HG03025 (cell line): ENCODE results near the gene KRTAP4-9.
"Not testable (repeated sequence)": the region's sequence is repeated elsewhere in the genome, so short reads cannot be mapped to it uniquely, and the experiment has no call there.

Source experiments
- ATAC-seq: cut with Tn5 transposase; IDR thresholded peaks from one replicate; pipeline ENCODE4 v1.9.1; 2021; ENCODE audit warnings: mild to moderate bottlenecking, moderate library complexity; ENCODE audit not compliant: unreplicated experiment, low FRiP score

Gene KRTAP4-9

GRCh38 chr17:41105347-41105746 lies at the start of gene KRTAP4-9:
TSS of gene KRTAP4-9 (plus strand) at chr17:41105389. CDS start at chr17:41105389, 0 bp downstream.
- ATAC-seq = not testable (repeated sequence)

- ATAC-seq = no peak
These were observed 47.6 kb upstream of the KRTAP4-9 start for GRCh38 chr17:41057547-41057946.

- ATAC-seq = no peak
These were observed 46.4 kb upstream of the KRTAP4-9 start for GRCh38 chr17:41058741-41059140.

GRCh38 chr17:41059276-41060051 lies 45.7 kb upstream of the KRTAP4-9 start:
- not testable (repeated sequence) for ATAC-seq

- no peak for ATAC-seq
These were observed 45.1 kb upstream of the KRTAP4-9 start, which contains the start of gene KRTAP2-3 for GRCh38 chr17:41060052-41060604. TSS of gene KRTAP2-3 (minus strand) at chr17:41060114. CDS start at chr17:41060050, 64 bp downstream.

GRCh38 chr17:41061964-41062363 lies 43.2 kb upstream of the KRTAP4-9 start:
- ATAC-seq = no peak

GRCh38 chr17:41063449-41063848 lies 41.7 kb upstream of the KRTAP4-9 start:
- no peak for ATAC-seq

- no peak for ATAC-seq
These were observed 40.9 kb upstream of the KRTAP4-9 start for GRCh38 chr17:41064301-41064700.

GRCh38 chr17:41065016-41065689 lies 40.0 kb upstream of the KRTAP4-9 start:
- not testable (repeated sequence) for ATAC-seq

- no peak for ATAC-seq
These were observed 39.2 kb upstream of the KRTAP4-9 start, which contains the start of gene KRTAP2-4 for GRCh38 chr17:41065829-41066624. TSS of gene KRTAP2-4 (minus strand) at chr17:41065879. CDS start at chr17:41065845, 34 bp downstream.

GRCh38 chr17:41067281-41067680 lies 37.9 kb upstream of the KRTAP4-9 start:
- no peak for ATAC-seq

GRCh38 chr17:41069031-41069430 lies 36.2 kb upstream of the KRTAP4-9 start:
- no peak for ATAC-seq

- no peak for ATAC-seq
These were observed 33.4 kb upstream of the KRTAP4-9 start for GRCh38 chr17:41071606-41072360.

GRCh38 chr17:41073676-41074075 lies 31.5 kb upstream of the KRTAP4-9 start:
- ATAC-seq = no peak

GRCh38 chr17:41076788-41077187 lies 28.4 kb upstream of the KRTAP4-9 start:
- no peak for ATAC-seq

- ATAC-seq = no peak
These were observed 22.6 kb upstream of the KRTAP4-9 start for GRCh38 chr17:41082626-41083025.

- ATAC-seq = not testable (repeated sequence)
These were observed 21.8 kb upstream of the KRTAP4-9 start for GRCh38 chr17:41083427-41083826.

- ATAC-seq = not testable (repeated sequence)
These were observed 20.9 kb upstream of the KRTAP4-9 start, which contains the start of gene KRTAP4-7 for GRCh38 chr17:41084100-41084856. TSS of gene KRTAP4-7 (plus strand) at chr17:41084150. CDS start at chr17:41084207, 57 bp downstream.
